ENCODE measurements around the gene EFCAB13.
"Not testable (repeated sequence)": the region's sequence is repeated elsewhere in the genome, so short reads cannot be mapped to it uniquely, and the experiment has no call there.

The EFCAB13 gene

DNA sequence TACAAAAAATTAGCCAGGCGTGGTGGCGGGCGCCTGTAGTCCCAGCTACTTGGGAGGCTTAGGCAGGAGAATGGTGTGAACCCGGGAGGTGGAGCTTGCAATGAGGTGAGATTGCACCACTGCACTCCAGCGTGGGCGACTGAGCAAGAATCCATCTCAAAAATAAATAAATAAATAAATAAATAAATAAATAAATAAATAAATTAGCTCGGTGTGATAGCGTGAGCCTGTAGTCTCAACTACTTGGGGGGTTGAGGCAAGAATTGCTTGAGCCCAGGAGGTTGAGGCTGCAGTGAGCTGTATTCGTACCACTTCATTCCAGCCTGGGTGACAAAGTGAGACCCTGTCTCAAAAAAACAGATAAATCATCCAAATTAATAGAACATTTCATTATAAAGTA lies 108.5 kb downstream of the EFCAB13 start:
- DNase-seq, result not testable (repeated sequence)

DNA sequence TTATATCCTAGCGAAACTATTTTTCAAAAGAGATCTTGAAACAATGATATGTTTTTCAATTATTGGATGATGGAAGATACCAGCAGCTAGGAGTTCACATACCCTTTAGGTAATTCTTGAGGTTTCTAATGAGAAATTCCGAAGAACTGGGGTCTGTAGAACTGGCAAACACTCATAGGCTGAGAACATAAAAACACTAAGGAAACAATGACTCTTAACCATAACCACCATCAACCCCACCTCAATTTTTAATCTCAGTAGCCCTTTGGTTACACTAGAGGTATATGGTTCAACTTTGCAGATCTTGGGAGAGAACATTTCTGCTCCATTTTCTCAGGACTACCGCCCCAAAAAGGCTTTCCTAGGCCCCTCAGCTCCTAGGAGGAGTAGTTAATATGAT lies 141.4 kb downstream of the EFCAB13 start:
- no peak for DNase-seq

DNA sequence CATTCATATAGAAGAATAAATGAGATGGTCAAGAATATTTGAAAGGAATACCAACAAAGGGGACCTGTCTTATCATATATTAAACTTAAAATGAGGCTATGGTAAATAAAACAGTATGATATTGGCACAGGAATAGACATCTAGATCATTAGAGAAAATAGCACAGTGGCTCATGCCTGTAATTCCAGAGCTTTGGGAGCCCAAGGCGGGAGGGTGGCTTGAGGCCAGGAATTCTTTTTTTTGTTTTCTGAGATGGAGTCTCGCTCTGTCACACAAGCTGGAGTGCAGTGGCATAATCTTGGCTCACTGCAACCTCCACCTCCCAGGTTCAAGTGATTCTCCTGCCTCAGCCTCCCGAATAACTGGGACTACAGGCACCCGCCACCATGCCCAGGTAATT lies 143.2 kb downstream of the EFCAB13 start:
- DNase-seq, result not testable (repeated sequence)

DNA sequence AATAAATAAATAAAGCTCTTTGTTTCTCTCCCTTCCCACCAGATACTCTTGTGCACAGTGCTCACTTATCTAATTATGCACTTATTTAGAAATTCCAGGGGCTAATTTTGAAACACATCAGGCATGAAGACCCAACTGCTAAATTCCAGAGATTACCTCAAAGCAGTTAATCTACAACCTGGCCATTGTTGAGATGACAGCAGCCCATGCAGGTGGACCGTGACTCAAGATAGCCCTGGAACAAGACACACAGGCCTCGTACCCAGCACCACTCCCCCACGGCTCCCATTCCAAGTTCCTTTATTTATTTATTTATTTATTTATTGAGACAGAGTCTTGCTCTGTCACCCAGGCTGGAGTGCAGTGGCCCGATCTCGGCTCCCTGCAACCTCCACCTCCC lies 147.1 kb downstream of the EFCAB13 start:
- no peak for DNase-seq

DNA sequence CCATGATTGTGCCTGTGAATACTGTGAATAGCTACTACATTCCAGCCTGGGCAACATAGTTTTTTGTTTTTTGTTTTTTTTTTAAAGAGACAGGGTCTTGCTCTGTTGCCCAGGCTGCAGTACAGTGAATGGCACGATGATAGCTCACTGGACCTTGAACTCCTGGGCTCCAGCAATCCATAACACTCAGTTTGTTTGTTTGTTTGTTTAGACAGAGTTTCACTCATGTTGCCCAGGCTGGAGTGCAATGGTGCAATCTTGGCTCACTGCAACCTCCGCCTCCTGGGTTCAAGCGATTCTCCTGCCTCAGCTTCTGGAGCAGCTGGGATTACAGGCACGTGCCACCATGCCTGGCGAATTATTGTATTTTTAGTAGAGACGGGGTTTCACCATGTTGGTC lies 148.3 kb downstream of the EFCAB13 start:
- DNase-seq, result not testable (repeated sequence)

Measured in activated effector memory CD4-positive, alpha-beta T cell treated with Interleukin-2 at 50 U/mL for 16 hours (primary cell).